Lung microvascular endothelial cell (primary cell): ENCODE data around the gene ZSCAN26. TPM values are rescaled to one million over a fixed set of nuclear protein-coding genes. Genes with fewer than 3 reads are reported as not detected.
"Not testable (repeated sequence)": the region's sequence is repeated elsewhere in the genome, so short reads cannot be mapped to it uniquely, and the experiment has no call there.

Experiments
- DNase-seq, 2 donors: peaks; one replicate each; pipeline versions ENCODE4 v3.0.0 to v3.0.0-alpha.2; 2010; ENCODE audit warnings: low read depth in 2 of 2
- total RNA-seq: library from RNA; depleted of rRNA; stranded (reverse); fragments of >200 nt; gene quantifications from 2 replicates; pipeline ENCODE4 v1.2.1, GENCODE V29; 2014

ZSCAN26 gene
- total RNA-seq, 1 donor from 2014 or later = 7.1 TPM

DNA sequence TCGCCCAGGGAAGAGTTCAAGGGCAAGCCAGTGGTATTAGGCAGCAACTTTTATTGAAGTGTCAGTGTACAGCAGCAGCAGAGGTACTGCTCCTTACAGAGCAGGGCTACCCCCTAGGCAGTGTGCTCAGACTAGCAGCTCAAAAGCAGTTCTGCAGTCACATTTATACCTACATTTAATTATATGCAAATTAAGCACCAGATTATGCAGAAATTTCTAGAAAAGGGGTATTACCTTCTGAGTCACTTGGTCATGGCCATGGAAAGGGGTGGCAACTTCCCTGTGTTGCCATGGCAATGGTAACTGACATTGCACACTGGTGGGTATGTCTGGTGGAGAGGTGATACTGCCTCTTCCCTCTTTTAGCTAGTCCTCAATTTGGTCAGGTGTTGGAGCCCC, 12.8 kb upstream of the ZSCAN26 start:
- DNase-seq = no peak

- no peak for DNase-seq
Observed at GRCh38 chr6:28257042-28257441, 9.9 kb upstream of the ZSCAN26 start.

GRCh38 chr6:28258877-28259777, 7.8 kb upstream of the ZSCAN26 start, which contains the start of gene NKAPL:
Gene NKAPL, plus strand, starts transcription at chr6:28259297. Its CDS starts 75 bp downstream, at chr6:28259372.
- DNase-seq = peak; percentile 50 to 72

DNA sequence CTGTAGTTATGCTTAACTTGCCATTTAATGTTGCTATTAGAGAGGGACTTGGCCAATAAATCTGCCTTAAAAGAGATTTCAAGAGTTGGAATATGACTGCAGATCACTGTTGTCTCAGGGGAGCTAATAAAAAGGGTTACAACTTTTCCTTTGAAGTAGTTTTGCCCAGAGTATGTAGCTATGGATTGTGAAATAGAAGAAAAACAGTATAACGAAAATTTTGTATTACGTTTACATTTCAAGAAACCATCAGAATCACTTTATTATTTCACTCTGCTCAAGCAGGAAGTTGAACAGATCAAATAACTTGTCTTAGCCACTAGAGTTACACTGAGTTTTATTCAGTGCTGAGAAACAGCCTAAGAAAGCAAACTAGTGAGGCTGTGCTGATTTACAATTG, 3.0 kb upstream of the ZSCAN26 start:
- no peak for DNase-seq

DNA sequence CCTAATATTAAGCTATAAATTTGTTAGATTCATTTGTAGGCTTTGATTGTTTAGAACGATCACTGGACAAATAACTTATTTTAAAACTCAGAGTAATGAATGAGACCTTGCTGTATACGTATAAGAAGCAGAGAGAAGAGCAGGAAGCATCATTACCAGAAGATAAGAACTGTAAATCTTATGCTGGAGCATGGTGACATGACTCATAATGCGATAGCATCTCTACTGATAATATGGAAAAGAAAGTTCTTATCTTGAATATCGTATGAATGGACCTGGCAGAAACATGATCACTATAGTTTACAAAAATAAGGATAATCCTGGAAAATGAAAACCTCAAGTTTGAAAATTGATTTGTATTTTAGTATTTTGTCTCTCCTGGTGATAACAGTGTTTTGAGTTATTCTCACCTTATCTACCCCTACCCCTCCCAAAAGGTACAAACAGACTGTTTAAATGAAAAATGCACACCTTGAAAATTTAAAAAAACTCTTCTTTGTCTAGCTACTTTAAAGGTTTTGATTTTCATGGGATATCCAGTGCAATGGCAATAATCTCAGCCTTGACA, 2.0 kb upstream of the ZSCAN26 start:
- no peak for DNase-seq

DNA sequence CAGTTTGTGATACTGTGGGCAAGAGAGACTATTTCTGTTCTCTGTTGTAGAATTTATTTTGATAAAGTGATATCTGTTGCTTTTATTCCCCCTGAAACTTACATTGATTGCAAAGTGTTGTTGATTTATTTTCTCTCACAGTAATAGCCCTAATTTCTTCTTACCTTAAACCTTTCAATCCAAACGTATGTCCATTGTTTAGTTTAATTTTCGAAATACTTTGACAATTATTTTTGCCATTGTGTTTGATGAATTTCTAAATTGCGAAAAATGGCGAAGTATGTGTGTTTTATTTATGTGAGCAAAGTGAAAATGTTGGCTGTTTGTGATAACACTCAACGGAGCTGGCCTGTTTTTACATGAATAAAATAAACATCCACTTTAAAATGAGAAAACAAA, 381 bp upstream of the ZSCAN26 start:
- no peak for DNase-seq

- no peak for DNase-seq
Observed at GRCh38 chr6:28267695-28268059, 734 bp downstream of the ZSCAN26 start.

DNA sequence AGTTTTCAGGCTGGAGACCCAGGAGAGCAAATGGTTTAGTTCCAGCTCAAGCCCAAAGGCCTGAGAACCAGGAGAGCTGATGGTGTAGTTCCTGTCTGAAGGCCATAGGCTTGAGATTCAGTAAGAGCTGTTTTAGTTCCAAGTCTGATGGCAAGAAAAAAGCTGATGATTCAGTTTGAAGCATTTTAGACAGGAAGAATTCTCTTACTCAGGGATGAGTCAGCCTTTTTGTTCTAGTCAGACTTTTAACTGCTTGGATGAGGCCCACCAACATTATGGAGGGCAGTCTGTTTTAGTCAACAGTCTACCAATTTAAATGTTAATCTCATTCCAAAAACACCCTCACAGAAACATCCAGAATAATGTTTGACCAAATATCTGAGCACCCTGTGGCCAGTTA, 2.5 kb downstream of the ZSCAN26 start:
- DNase-seq = peak; percentile 35 to 91

DNA sequence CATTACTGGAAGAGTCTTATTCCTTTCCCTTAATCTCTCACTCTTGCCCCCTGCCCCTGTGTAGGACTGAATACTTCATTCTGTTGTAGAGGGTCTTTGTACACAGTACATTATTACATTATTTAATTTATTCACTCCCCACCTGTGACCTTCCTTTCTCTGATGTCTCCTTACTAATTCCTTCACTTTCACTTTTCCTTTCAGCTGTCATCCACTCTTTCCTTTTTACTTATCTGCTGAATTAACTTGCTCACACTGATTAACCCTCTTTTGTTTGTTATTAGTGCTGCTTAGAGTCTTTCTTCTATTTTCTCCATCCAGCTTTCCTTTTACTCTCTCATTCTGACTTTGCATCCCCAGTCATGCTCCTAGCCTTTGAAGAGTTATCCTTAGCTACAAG, 7.9 kb downstream of the ZSCAN26 start:
- DNase-seq = no peak

GRCh38 chr6:28277746-28278145, 10.8 kb downstream of the ZSCAN26 start:
- no peak for DNase-seq

- DNase-seq = no peak
Observed at GRCh38 chr6:28280595-28281287, 13.8 kb downstream of the ZSCAN26 start.

DNA sequence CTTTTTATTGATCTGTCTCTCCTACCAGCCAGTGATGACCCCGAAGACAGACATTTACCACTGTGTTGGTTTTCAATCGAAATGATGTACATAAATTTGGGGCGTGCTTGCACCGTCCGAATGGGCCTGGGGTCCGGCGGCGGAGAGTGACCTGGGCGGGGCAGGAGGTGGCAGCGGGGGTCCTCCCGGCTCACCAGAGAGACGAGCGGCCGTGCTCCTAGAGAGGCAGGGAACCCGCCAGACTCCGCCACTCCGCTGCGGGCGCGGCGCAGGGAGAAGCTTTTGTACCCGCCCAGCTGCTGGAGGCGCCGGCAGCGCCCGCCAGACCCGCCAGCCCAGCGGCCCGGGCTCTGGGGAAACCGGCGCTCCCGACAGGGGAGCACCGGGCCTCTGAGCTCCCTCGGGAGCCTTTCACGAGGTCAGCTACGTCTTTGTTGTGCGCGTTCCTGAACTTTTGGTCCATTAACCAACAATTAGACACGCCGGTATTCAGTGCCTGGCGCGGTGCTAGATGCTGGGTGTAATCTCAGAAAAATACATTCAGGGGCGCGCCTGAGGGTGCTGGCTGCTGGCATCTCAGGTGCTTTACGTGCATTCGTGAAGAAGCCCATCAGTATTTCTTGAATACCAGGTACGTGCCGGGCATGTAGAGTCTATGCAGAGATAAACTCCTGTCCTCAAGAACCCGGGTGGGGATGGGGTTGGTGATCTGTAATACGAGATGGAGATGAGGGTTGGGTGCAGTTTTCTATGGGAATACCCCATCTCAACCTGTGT, 14.5 kb downstream of the ZSCAN26 start, which contains the start of gene PGBD1:
Gene PGBD1, plus strand, starts transcription at position 285 of the 777 bp plus-strand sequence. CDS start 2,242 bp downstream, outside the sequence.
- peak; percentile 81 to 86 for DNase-seq

DNA sequence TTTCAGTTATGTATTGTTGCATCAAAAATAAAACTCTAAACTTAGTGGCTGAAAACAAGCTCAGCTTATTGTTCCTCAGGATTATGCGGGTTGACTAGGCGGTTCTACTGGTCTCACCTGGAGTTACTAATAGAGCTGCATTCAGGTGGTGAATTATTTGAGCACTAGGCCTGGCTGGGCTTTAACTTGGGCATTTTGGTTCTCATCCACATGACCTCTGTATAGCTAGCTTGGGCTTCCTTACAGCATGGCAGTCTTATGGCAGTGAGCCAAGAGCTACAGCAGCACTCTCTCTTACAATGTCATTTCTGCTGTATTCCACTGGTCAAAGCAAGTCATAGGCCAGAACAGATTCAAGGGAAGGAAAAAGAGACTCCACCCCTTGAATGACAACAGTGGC, 16.0 kb downstream of the ZSCAN26 start:
- peak in 1 of 2 donors; percentile 2 for DNase-seq

- no peak for DNase-seq
Observed at GRCh38 chr6:28291573-28291972, 24.6 kb downstream of the ZSCAN26 start.

GRCh38 chr6:28295326-28295725, 28.4 kb downstream of the ZSCAN26 start:
- no peak for DNase-seq

GRCh38 chr6:28296520-28297060, 29.6 kb downstream of the ZSCAN26 start:
- DNase-seq = no peak

DNA sequence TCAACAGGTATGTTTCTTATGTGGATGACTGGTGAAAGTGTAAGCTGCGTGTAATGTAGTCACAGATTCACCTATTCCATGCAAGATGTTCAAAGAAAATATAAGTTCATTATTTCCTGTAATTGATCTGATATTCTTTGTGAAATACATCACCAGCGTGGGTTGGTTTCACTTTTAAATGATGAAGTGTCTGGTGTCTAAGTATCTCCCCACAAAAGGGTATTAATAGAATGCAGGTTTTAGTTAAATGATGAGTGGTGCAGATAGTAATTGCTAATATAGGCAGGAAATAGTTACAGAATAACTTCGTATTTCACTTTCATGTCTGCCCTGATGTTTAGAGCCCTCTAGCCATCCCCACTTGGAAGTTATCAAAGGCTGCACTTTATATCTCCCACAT, 36.6 kb downstream of the ZSCAN26 start:
- no peak for DNase-seq

DNA sequence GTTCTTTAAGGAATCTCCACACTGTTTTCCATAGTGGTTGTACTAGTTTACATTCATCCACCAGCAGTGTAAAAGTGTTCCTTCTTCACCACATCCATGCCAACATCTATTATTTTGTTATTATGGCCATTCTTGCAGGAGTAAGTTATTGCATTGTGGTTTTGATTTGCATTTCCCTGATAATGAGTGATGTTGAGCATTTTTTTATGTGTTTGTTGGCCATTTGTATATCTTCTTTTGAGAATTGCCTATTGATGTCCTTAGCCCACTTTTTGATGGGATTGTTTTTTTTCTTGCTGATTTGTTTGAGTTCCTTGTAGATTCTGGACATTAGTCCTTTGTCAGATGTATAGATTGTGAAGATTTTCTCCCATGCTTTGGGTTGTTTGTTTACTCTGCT, 39.4 kb downstream of the ZSCAN26 start:
- not testable (repeated sequence) for DNase-seq

DNA sequence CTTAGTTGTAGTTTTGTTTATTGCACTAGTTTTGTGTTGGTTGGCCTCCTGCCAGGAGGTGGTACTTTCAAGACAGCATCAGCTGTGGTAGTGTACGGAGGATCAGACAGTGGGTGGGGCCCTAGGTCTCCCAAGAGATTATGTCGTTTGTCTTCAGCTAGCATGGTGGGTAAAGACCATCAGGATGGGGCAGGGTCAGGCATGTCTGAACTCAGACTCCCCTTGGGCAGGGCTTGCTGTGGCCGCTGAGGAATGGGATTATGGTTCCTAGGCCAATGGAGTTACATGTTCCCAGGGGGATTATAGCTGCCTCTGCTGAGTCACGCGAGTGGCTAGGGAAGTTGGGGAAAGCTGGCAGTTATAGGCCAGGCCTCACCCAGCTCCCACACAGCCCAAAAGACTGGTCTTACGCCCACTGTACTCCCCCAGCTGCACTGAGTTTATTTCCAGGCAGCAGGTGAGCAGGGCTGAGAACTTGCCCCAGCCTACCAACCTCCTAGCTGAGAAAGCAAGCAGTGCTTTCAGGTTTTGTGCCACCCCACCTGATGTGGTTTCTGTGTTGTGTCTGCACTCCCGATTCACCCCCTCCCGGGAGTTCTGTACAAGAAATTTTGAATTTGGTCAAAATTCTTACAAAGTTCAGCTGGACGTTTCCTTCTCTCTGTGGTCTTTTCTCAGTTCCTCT, 44.3 kb downstream of the ZSCAN26 start:
- no peak for DNase-seq

- no peak for DNase-seq
Observed at GRCh38 chr6:28312939-28313338, 46.0 kb downstream of the ZSCAN26 start.

GRCh38 chr6:28315628-28316027, 48.7 kb downstream of the ZSCAN26 start:
- no peak for DNase-seq
